LoVo (cell line): ENCODE measurements around the gene TMEM203.

ENCODE experiments used
- DNase-seq: peaks from one replicate; pipeline ENCODE4 v3.0.0-alpha.2; 2016; ENCODE audit warnings: low spot score

Gene TMEM203

GRCh38 chr9:137165250-137165836 lies 40.1 kb downstream of the TMEM203 start:
- no peak for DNase-seq

DNA sequence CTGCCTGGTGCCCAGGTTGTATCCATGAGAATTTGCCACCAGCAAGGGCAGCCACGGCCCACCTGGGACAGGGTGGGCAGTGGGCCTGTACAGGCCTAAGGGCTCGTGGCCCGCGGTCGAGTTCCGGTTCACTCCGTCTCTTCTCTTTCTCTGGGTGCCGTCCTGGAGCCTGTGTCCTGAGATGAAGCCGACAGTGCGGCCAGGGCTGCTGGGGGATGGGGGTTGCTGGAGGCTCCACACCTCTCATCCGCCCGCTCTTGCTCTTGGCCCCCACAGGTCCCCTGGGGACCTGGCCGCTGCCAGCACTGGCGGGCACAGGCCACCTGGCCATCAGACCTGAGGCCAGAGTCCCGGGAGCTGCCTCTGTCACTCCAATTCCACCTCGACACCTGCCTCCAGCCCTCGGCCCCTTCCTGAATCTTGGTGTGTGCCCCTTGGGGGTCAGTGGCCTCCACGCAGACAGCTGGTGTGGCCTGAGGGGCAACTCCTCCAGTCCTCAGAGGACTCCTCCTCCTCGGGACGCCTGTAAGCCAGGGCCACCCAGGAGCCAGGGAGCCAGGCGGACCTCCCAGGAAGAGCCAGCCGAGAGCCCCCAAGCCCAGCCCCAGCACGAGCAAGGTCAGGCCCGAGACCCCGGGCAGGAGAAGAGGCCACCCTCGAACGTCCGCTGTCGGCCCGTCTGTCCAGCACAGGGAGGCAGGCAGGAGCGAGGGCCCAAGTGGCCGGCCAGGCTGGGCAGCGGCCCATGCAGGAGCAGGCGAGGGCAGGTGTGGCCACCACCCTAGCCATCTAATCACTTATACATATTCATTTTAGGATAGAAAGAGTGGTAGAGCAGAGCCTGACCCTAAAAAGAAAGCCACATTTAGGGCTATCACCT lies 40.8 kb downstream of the TMEM203 start:
- no peak for DNase-seq

GRCh38 chr9:137163805-137164204 lies 41.6 kb downstream of the TMEM203 start:
- DNase-seq = no peak

DNA sequence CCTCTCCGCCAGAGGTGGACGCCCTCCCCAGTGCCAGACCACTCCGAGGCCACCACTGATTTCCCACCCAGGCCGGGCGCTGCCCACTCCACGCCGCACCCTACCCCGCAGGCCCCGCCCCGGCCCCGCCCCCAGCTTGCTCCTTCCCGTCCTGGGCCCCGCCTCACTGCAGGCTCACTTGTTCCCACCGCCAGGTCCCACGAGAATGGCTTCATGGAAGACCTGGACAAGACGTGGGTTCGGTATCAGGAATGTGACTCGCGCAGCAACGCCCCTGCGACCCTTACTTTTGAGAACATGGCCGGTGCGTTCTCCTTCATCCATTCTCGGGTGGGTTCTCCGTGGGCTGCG lies 42.1 kb downstream of the TMEM203 start:
- no peak for DNase-seq

GRCh38 chr9:137162505-137163364 lies 42.7 kb downstream of the TMEM203 start:
- no peak for DNase-seq

GRCh38 chr9:137161558-137162486 lies 43.6 kb downstream of the TMEM203 start:
- no peak for DNase-seq

GRCh38 chr9:137160716-137161557 lies 44.5 kb downstream of the TMEM203 start:
- DNase-seq = no peak

DNA sequence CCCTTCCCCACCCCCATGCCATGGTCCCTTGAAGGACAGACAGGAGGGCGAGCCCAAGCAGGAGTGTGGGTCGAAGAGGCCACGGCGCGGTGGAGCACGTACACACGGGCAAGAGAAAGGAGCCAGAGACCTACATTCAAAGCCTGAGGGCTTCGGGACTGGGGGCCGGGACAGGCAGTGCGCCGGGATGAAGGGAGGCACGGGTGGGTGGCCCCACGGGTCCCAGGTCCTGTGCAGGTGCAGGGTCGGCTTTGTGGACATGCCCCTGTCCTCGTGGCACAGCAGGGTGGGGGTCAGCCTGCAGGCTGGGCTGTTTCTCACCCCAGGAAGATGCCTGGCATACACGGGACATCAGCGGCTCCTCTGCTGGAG lies 45.4 kb downstream of the TMEM203 start:
- DNase-seq = no peak

GRCh38 chr9:137159105-137160053 lies 46.1 kb downstream of the TMEM203 start:
- no peak for DNase-seq

DNA sequence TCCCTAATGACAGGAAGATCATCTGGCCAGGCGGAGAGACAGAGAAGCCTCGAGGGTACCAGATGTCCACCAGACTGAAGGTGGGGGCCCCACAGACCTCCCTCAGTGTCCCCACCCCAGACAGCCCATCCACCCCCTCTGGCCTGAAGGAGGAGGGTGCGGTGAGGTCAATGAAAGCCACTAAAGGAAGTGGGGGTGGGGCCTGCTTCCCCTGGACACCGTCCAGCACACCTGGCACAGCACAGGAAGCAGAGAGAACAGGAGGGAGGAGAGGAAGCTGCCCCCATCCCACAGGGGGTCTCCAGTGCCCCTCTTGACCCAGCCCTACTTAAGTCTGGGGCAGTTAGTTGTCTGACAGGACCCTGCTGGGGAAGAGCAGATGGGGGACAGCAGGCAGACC lies 46.8 kb downstream of the TMEM203 start:
- DNase-seq = no peak

- no peak for DNase-seq
These were observed 47.6 kb downstream of the TMEM203 start for GRCh38 chr9:137157618-137158415.

GRCh38 chr9:137156567-137157375 lies 48.7 kb downstream of the TMEM203 start:
- no peak for DNase-seq
